ENCODE results near the gene ATF6.

GRCh38 chr1:161994175-161994668 lies 228.1 kb downstream of the ATF6 start:
- no peak for TF ChIP-seq CTCF (IDR thresholded peaks at IDR 0.05)
- TF ChIP-seq EZH2 (IDR thresholded peaks at IDR 0.05; ENCODE audit: borderline replicate concordance, insufficient read depth, low read depth, low read length, poor library complexity, severe bottlenecking) = no peak
